WTC11 (cell line): ENCODE data around the gene DDI1. TPM values are rescaled to one million over a fixed set of nuclear protein-coding genes. Genes with fewer than 3 reads are reported as not detected.

ENCODE experiments used
- ATAC-seq: fragments of 200-7000 bp; cut with Tn5 transposase; 2 replicates; pipeline ENCODE4 v1.10.0; 2021; ENCODE audit warnings: mild to moderate bottlenecking, moderate library complexity
- CTCF ChIA-PET: fragments of 300-600 bp; sonication (Branson Sonifier 250); formaldehyde crosslinking; loops from one replicate; lab custom pipeline; 2021; ENCODE audit warnings: antibody characterized with exemption; lab: Charles Lee
- POLR2A ChIA-PET: fragments of 350-600 bp; sonication (Branson Sonifier 250); formaldehyde crosslinking; loops from one replicate; lab custom pipeline; 2021; ENCODE audit warnings: antibody characterized with exemption; lab: Charles Lee
- DNase-seq: peaks from one replicate; pipeline ENCODE4 v3.0.0; 2021; ENCODE audit warnings: low spot score
- H3K27ac Mint-ChIP-seq: 2 replicates; pipeline ENCODE4 v1.8.0; 2021; ENCODE audit warnings: mixed read lengths
- H3K27me3 Mint-ChIP-seq: 2 replicates; pipeline ENCODE4 v1.8.0; 2021; ENCODE audit warnings: low read depth, mild to moderate bottlenecking, moderate library complexity, mixed read lengths
- H3K36me3 Mint-ChIP-seq: 2 replicates; pipeline ENCODE4 v1.8.0; 2021; ENCODE audit warnings: mixed read lengths
- H3K4me1 Mint-ChIP-seq: 2 replicates; pipeline ENCODE4 v1.8.0; 2022; ENCODE audit warnings: mixed read lengths
- H3K4me3 Mint-ChIP-seq: 2 replicates; pipeline ENCODE4 v1.8.0; 2021; ENCODE audit warnings: mild to moderate bottlenecking, moderate library complexity, mixed read lengths
- H3K9me3 Mint-ChIP-seq: 2 replicates; pipeline ENCODE4 v1.8.0; 2021; ENCODE audit warnings: mixed read lengths
- ATF3 ChIP-seq: sonication (generic); formaldehyde crosslinking; conservative IDR thresholded peaks from 2 replicates; pipeline ENCODE4 v1.8.1; 2022; ENCODE audit warnings: mild to moderate bottlenecking, missing genetic modification reagents
- ATF6 ChIP-seq: sonication (generic); formaldehyde crosslinking; IDR thresholded peaks from 2 replicates; pipeline ENCODE4 v1.8.1; 2023; ENCODE audit warnings: mild to moderate bottlenecking, missing genetic modification reagents
- CREM ChIP-seq: sonication (generic); formaldehyde crosslinking; IDR thresholded peaks from 2 replicates; pipeline ENCODE4 v1.8.1; 2022; ENCODE audit warnings: mild to moderate bottlenecking, missing genetic modification reagents, moderate library complexity
- ETV6 ChIP-seq: sonication (generic); formaldehyde crosslinking; IDR thresholded peaks from 2 replicates; pipeline ENCODE4 v1.8.1; 2022; ENCODE audit warnings: mild to moderate bottlenecking, missing genetic modification reagents
- FOXP1 ChIP-seq: sonication (generic); formaldehyde crosslinking; IDR thresholded peaks from 2 replicates; pipeline ENCODE4 v1.8.0; 2022; ENCODE audit warnings: missing genetic modification reagents, mild to moderate bottlenecking, moderate library complexity, borderline replicate concordance
- FOXP4 ChIP-seq: sonication (generic); formaldehyde crosslinking; IDR thresholded peaks from 2 replicates; pipeline ENCODE4 v1.8.0; 2022; ENCODE audit warnings: mild to moderate bottlenecking, missing genetic modification reagents
- GRHL2 ChIP-seq: fragments of 250-450 bp; sonication (Bioruptor Pico); IDR thresholded peaks from 2 replicates; pipeline ENCODE4 v1.8.0; 2022; ENCODE audit warnings: mild to moderate bottlenecking, moderate library complexity; ENCODE audit not compliant: insufficient replicate concordance, severe bottlenecking
- KAT7 ChIP-seq: sonication (generic); formaldehyde crosslinking; IDR thresholded peaks from 2 replicates; pipeline ENCODE4 v1.8.1; 2023; ENCODE audit warnings: missing genetic modification reagents, mild to moderate bottlenecking, borderline replicate concordance
- PREB ChIP-seq: sonication (generic); formaldehyde crosslinking; IDR thresholded peaks from 2 replicates; pipeline ENCODE4 v1.8.1; 2022; ENCODE audit warnings: mild to moderate bottlenecking, missing genetic modification reagents, moderate library complexity, borderline replicate concordance
- RORB ChIP-seq: fragments of 250-450 bp; sonication (Bioruptor Pico); IDR thresholded peaks from 2 replicates; pipeline ENCODE4 v1.9.0; 2021; ENCODE audit warnings: mild to moderate bottlenecking
- SMAD3 ChIP-seq: sonication (generic); formaldehyde crosslinking; IDR thresholded peaks from 2 replicates; pipeline ENCODE4 v1.8.0; 2022; ENCODE audit warnings: missing genetic modification reagents, mild to moderate bottlenecking, borderline replicate concordance
- SP1 ChIP-seq: sonication (generic); formaldehyde crosslinking; conservative IDR thresholded peaks from 2 replicates; pipeline ENCODE4 v1.8.1; 2022; ENCODE audit warnings: missing genetic modification reagents
- TEAD4 ChIP-seq: sonication (generic); formaldehyde crosslinking; IDR thresholded peaks from 2 replicates; pipeline ENCODE4 v1.8.0; 2022; ENCODE audit warnings: mild to moderate bottlenecking, missing genetic modification reagents
- TP53 ChIP-seq: sonication (generic); formaldehyde crosslinking; IDR thresholded peaks from 2 replicates; pipeline ENCODE4 v1.8.1; 2023; ENCODE audit warnings: mild to moderate bottlenecking, missing genetic modification reagents
- ZBTB21 ChIP-seq: sonication (generic); formaldehyde crosslinking; IDR thresholded peaks from 2 replicates; pipeline ENCODE4 v1.8.1; 2023; ENCODE audit warnings: mild to moderate bottlenecking, missing genetic modification reagents, borderline replicate concordance
- ZMAT4 ChIP-seq: fragments of 250-450 bp; sonication (Bioruptor Pico); IDR thresholded peaks from 2 replicates; pipeline ENCODE4 v1.9.0; 2021; ENCODE audit warnings: mild to moderate bottlenecking
- ZNF219 ChIP-seq: sonication (generic); formaldehyde crosslinking; IDR thresholded peaks from 2 replicates; pipeline ENCODE4 v1.8.0; 2023; ENCODE audit warnings: missing genetic modification reagents, mild to moderate bottlenecking, borderline replicate concordance
- ZNF232 ChIP-seq: sonication (generic); formaldehyde crosslinking; IDR thresholded peaks from 2 replicates; pipeline ENCODE4 v1.8.0; 2022; ENCODE audit warnings: mild to moderate bottlenecking, missing genetic modification reagents
- ZNF281 ChIP-seq: sonication (generic); formaldehyde crosslinking; IDR thresholded peaks from 2 replicates; pipeline ENCODE4 v1.8.0; 2023; ENCODE audit warnings: mild to moderate bottlenecking, missing genetic modification reagents
- ZNF416 ChIP-seq: fragments of 250-450 bp; sonication (Bioruptor Pico); IDR thresholded peaks from 2 replicates; pipeline ENCODE4 v1.9.0; 2021; ENCODE audit warnings: mild to moderate bottlenecking, inconsistent platforms
- total RNA-seq: library from RNA; stranded (reverse); gene quantifications from 3 replicates; pipeline ENCODE4 v1.2.3, GENCODE V29; 2021

The DDI1 gene
- total RNA-seq, 1 experiment from 2014 or later: not detected

- no peaks in the 10 kb centered on the region for H3K4me1 Mint-ChIP-seq
- DNase-seq (no peak), ATAC-seq (no peak)
- no peaks in the 10 kb centered on the region for H3K27me3 Mint-ChIP-seq
- POLR2A ChIA-PET: no interaction called here
- no peaks in the 10 kb centered on the region for H3K36me3 Mint-ChIP-seq
- no peaks in the 10 kb centered on the region for H3K9me3 Mint-ChIP-seq
- H3K27ac Mint-ChIP-seq: no peak overlapping the region
- TF ChIP-seq ZBTB21 (CRISPR knock-in tag) (no peak), CREM (CRISPR knock-in tag) (no peak), ZNF232 (no peak), ETV6 (CRISPR knock-in tag) (no peak)
- no peak overlapping the region for H3K4me3 Mint-ChIP-seq
- CTCF ChIA-PET: no interaction called here
These were observed 42.3 kb upstream of the DDI1 start for GRCh38 chr11:103994094-103994493.

- TF ChIP-seq KAT7 (CRISPR knock-in tag): no peak
- no peak for TF ChIP-seq ZNF281 (CRISPR knock-in tag)
- TF ChIP-seq PREB (CRISPR knock-in tag): no peak
- TF ChIP-seq ZNF219 (CRISPR knock-in tag): no peak
- no peak for TF ChIP-seq TP53 (CRISPR knock-in tag)
- TF ChIP-seq SMAD3 (CRISPR knock-in tag): no peak
- TF ChIP-seq GRHL2 (CRISPR knock-in tag): no peak
- TF ChIP-seq FOXP1 (CRISPR knock-in tag): no peak
- TF ChIP-seq ATF3: no peak
- TF ChIP-seq FOXP4: no peak
- no peak for TF ChIP-seq ETV6 (CRISPR knock-in tag)
- no peak for TF ChIP-seq ATF6 (CRISPR knock-in tag)
- TF ChIP-seq ZNF416 (CRISPR knock-in tag): no peak
- TF ChIP-seq RORB: no peak
- no peak for TF ChIP-seq TEAD4 (CRISPR knock-in tag)
- no peak for TF ChIP-seq ZMAT4 (CRISPR knock-in tag)
- no peak for TF ChIP-seq SP1 (CRISPR knock-in tag)
- POLR2A ChIA-PET: no interaction called here
- Mint-ChIP-seq H3K36me3 (no peaks in the 10 kb centered on the region), H3K4me1 (no peaks in the 10 kb centered on the region), H3K9me3 (no peaks in the 10 kb centered on the region), H3K4me3 (no peak overlapping the region), H3K27ac (no peak overlapping the region), H3K27me3 (no peaks in the 10 kb centered on the region)
- CTCF ChIA-PET: no interaction called here
- ATAC-seq (no peak), DNase-seq (no peak)
These were observed 41.9 kb upstream of the DDI1 start for GRCh38 chr11:103994518-103994917.
